Adrenal gland (tissue), 12 donors: ENCODE results near the gene TNC. TPM values are rescaled to one million over a fixed set of nuclear protein-coding genes. Genes with fewer than 3 reads are reported as not detected.

Experiments used
- DNase-seq, 7 donors: peaks; one replicate each; pipeline ENCODE4 v3.0.0-alpha.2; 2019 to 2020
- H3K27ac ChIP-seq, 5 donors: fragments of 200-600 bp; sonication (generic) in 4 of 5; 1 replicate in 3 of 5; 2 replicates in 2 of 5; pipeline versions ENCODE4 v1.5.1 to v1.8.0; 2016 to 2020; ENCODE audit warnings: mild to moderate bottlenecking in 1 of 5
- H3K27me3 ChIP-seq: fragments of 200-600 bp; 2 replicates; pipeline ENCODE4 v1.8.0; 2021
- H3K36me3 ChIP-seq, 2 donors: fragments of 200-600 bp; replicated peaks in 1 of 2; 1 replicate in 1 of 2; 2 replicates in 1 of 2; pipeline versions ENCODE4 v1.5.1 to v1.8.0; 2018 to 2022
- H3K4me1 ChIP-seq, 2 donors: fragments of 200-600 bp; replicated peaks in 1 of 2; 1 replicate in 1 of 2; 2 replicates in 1 of 2; pipeline versions ENCODE4 v1.5.1 to v1.8.0; 2018 to 2021
- H3K4me3 ChIP-seq, 4 donors: fragments of 200-600 bp; sonication (generic) in 3 of 4; one replicate each; pipeline ENCODE4 v1.5.1; 2016 to 2018
- H3K9me3 ChIP-seq, 3 donors: fragments of 200-600 bp; sonication (generic) in 1 of 3; replicated peaks in 1 of 3; 1 replicate in 2 of 3; 2 replicates in 1 of 3; pipeline versions ENCODE4 v1.5.1 to v1.8.0; 2016 to 2021
- CTCF ChIP-seq, 6 experiments: fragments of 450-650 bp in 4 of 6; fragments of 200-600 bp in 2 of 6; sonication (generic) in 1 of 6; IDR thresholded peaks; 1 replicate in 5 of 6; 2 replicates in 1 of 6; pipeline versions ENCODE4 v1.5.1 to v1.8.0; 2016 to 2021; ENCODE audit warnings: antibody characterized with exemption in 6 of 6, mild to moderate bottlenecking in 2 of 6, moderate library complexity in 1 of 6
- POLR2A ChIP-seq, 2 donors: fragments of 450-650 bp; IDR thresholded peaks; one replicate each; pipeline ENCODE4 v1.6.1; 2017; ENCODE audit warnings: antibody characterized with exemption in 2 of 2, mild to moderate bottlenecking in 2 of 2, moderate library complexity in 1 of 2
- WGBS, 4 donors: extraction: QIAGEN DNeasy Blood & Tissue Kit in 2 of 4; methylation state at CpG; one replicate each; pipeline versions ENCODE4 v1.1.5 to v1.1.7; 2013 to 2017; 5-methylcytosine and 5-hydroxymethylcytosine counted together
- intact Hi-C, 2 donors: fragments of 100-400 bp; cut with DNase I; formaldehyde crosslinking; loops; one replicate each; pipeline versions ENCODE4 v1.14.1 to v1.15.0; 2022 to 2023
- polyA plus RNA-seq, 3 donors: library from polyadenylated mRNA; stranded (reverse); fragments of 200-250 nt in 2 of 3; fragments of 350-450 nt in 1 of 3; fragmentation: Illumina TruSeq in 1 of 3; extraction: RNeasy Lipid Tissue Mini Kit (QIAGEN cat#74804) in 1 of 3; gene quantifications; one replicate each; pipeline ENCODE4 v1.2.3, GENCODE V29; 2013 to 2014
- total RNA-seq, 9 donors: library from RNA; depleted of rRNA in 4 of 9; stranded (reverse); fragments of >200 nt in 4 of 9; fragments of 120-200 nt in 1 of 9; fragmentation: NEBNext Ultra II Directional in 1 of 9; extraction: Animal tissue kit (Norgen Biotek cat#: 25700) in 1 of 9; gene quantifications; one replicate each; pipeline versions ENCODE4 v1.1.0 to v1.2.4, GENCODE V29; 2013 to 2023
- donor health status: healthy with polysubstance abuse.
- donor health status: Bipolar disorder and iron deficiency.
- donor health status: DM: yes; HTN: yes; CAD: no.
- donor health status: DM: no; HTN: no; CAD: no.
- donor health status: DM: no; HTN: no; CAD: no.
- donor health status: DM: yes; HTN: yes; CAD: no.

TNC gene
- total and polyA plus RNA-seq, 12 donors, result 1.9 to 53.8 (median 10.7) TPM

GRCh38 chr9:115142517-115143270 lies 24.7 kb upstream of the TNC start:
- no peak overlapping the region for H3K4me3 ChIP-seq
- no peak for TF ChIP-seq CTCF (IDR thresholded peaks at IDR 0.05)
- no peak for TF ChIP-seq POLR2A (IDR thresholded peaks at IDR 0.05)
- no peaks in the 10 kb centered on the region for H3K4me1 ChIP-seq
- no peak overlapping the region for H3K27ac ChIP-seq
- WGBS, 4 donors, result 75 to 84% (median 80%) methylated on average over 6 of the region's 6 CpGs
- no peak for DNase-seq
- no peaks in the 10 kb centered on the region for H3K9me3 ChIP-seq
- H3K27me3 ChIP-seq, result no peaks in the 10 kb centered on the region
- no peaks in the 10 kb centered on the region for H3K36me3 ChIP-seq
- intact Hi-C loops, result no loop called here

- intact Hi-C loops, result no loop called here
- no peaks in the 10 kb centered on the region for H3K4me1 ChIP-seq
- H3K4me3 ChIP-seq, result no peak overlapping the region
- no peak overlapping the region for H3K27ac ChIP-seq
- DNase-seq, result no peak
- TF ChIP-seq CTCF (IDR thresholded peaks at IDR 0.05), result no peak
- TF ChIP-seq POLR2A (IDR thresholded peaks at IDR 0.05), result no peak
- H3K9me3 ChIP-seq, result no peaks in the 10 kb centered on the region
- H3K36me3 ChIP-seq, result no peaks in the 10 kb centered on the region
- H3K27me3 ChIP-seq, result no peaks in the 10 kb centered on the region
These were observed 24.1 kb upstream of the TNC start for GRCh38 chr9:115142090-115142489.

DNA sequence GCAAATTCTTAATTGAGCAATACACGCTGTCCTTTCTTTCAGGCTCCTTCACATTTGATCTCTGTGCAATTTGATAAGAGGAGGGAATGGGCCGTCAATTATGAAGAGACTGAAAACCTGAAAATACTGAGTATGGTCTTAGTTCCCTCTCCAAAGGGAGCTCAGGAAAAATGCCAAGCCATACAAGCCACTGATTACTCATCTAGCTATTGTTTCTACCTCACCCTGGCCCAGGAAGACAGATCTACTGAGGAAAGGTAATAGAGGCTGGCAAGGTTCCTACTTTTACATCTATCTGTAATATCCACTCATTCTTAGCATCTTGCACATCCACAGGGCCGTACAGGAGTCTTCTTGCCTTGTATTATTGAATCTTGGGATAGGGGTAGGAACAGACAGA lies 23.7 kb upstream of the TNC start:
- Histone ChIP-seq H3K27ac (no peak overlapping the region), H3K4me1 (no peaks in the 10 kb centered on the region), H3K36me3 (no peaks in the 10 kb centered on the region), H3K9me3 (no peaks in the 10 kb centered on the region), H3K4me3 (no peak overlapping the region), H3K27me3 (no peaks in the 10 kb centered on the region)
- intact Hi-C loops, result no loop called here
- no peak for DNase-seq
- TF ChIP-seq CTCF (IDR thresholded peaks at IDR 0.05), result no peak
- no peak for TF ChIP-seq POLR2A (IDR thresholded peaks at IDR 0.05)
- 67 to 77% (median 74%) methylated on average over 3 of the region's 3 CpGs for WGBS, 4 donors

DNA sequence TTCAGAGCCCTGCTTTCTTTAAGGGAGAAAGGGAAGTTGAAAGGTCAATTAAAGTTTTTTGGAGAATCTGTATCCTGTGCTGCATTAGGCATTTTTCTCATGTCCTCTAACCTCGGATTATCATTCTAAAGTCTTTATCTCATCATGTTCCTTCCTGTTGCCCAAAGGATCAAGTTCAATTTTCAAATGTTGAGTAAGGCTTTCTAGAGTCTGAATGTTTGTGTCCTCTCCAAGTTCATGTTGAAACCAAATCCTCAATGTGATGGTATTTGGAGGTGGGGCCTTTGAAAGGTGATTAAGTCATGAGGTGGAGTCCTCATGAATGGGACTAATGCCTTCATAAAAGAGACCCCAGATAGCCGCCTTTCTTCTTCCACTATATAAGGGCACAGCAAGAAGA lies 20.2 kb upstream of the TNC start:
- whole genome bisulfite sequencing, 4 donors, result 52 to 63% (median 56%) methylated on average over 2 of the region's 2 CpGs
- intact Hi-C loops, result no loop called here
- no peak for DNase-seq
- no peaks in the 10 kb centered on the region for H3K4me1 ChIP-seq
- no peaks in the 10 kb centered on the region for H3K27me3 ChIP-seq
- no peaks in the 10 kb centered on the region for H3K36me3 ChIP-seq
- no peak overlapping the region for H3K4me3 ChIP-seq
- peak overlapping the region in 1 of 5 donors; percentile 50 for H3K27ac ChIP-seq
- H3K9me3 ChIP-seq, result no peaks in the 10 kb centered on the region
- TF ChIP-seq POLR2A (IDR thresholded peaks at IDR 0.05), result no peak
- TF ChIP-seq CTCF (IDR thresholded peaks at IDR 0.05), result no peak
